A549 (cell line): ENCODE data around the gene ANKRD11. TPM values are rescaled to one million over a fixed set of nuclear protein-coding genes. Genes with fewer than 3 reads are reported as not detected.
"Not testable (repeated sequence)": the region's sequence is repeated elsewhere in the genome, so short reads cannot be mapped to it uniquely, and the experiment has no call there.

Source experiments
- ATAC-seq, 2 experiments: fragments of 200-7000 bp in 1 of 2; fragments of >200 bp in 1 of 2; cut with Nextera tagmentation in 1 of 2; cut with Tn5 transposase in 1 of 2; 3 replicates each; pipeline versions ENCODE4 v1.8.0 to v1.9.1; 2018 to 2020; ENCODE audit warnings: mild to moderate bottlenecking in 1 of 2, moderate library complexity in 1 of 2
- CTCF ChIA-PET: fragments of 300-600 bp; sonication (Branson Sonifier 250); formaldehyde crosslinking; extraction: SDS; loops from one replicate; lab custom pipeline; 2021; ENCODE audit warnings: antibody characterized with exemption, inconsistent platforms; lab: Yijun Ruan, JAX
- POLR2A ChIA-PET: fragments of 350-600 bp; formaldehyde crosslinking; extraction: SDS; loops from one replicate; lab custom pipeline; 2021; ENCODE audit warnings: antibody characterized with exemption, inconsistent platforms; lab: Yijun Ruan, JAX
- DNase-seq, 2 experiments: peaks; one replicate each; pipeline versions ENCODE4 v3.0.0 to v3.0.0-alpha.2; 2011 to 2016; ENCODE audit warnings: low read depth in 1 of 2, low spot score in 1 of 2
- FAIRE-seq: peaks from 2 replicates; lab custom pipeline; 2011; peaks lifted over from hg19 to GRCh38; lab: Jason Lieb, UNC
- H3K27ac ChIP-seq, 2 experiments: fragments of >200 bp; sonication (Bioruptor Twin); formaldehyde crosslinking; 3 replicates each; pipeline ENCODE4 v1.5.1; 2016 to 2017
- H3K4me1 ChIP-seq: fragments of >200 bp; sonication (Bioruptor Twin); formaldehyde crosslinking; 3 replicates; pipeline ENCODE4 v1.6.1; 2016
- H3K4me2 ChIP-seq: fragments of >200 bp; sonication (Bioruptor Twin); formaldehyde crosslinking; 3 replicates; pipeline ENCODE4 v1.6.1; 2016
- H3K4me3 ChIP-seq: fragments of >200 bp; sonication (Bioruptor Twin); formaldehyde crosslinking; 3 replicates; pipeline ENCODE4 v1.5.1; 2016
- H3K9me3 ChIP-seq: fragments of >200 bp; sonication (Bioruptor Twin); formaldehyde crosslinking; 3 replicates; pipeline ENCODE4 v1.6.1; 2016
- ATOH8 ChIP-seq: fragments of 250-450 bp; sonication (Bioruptor Pico); IDR thresholded peaks from 2 replicates; pipeline ENCODE4 v1.5.0; 2020; ENCODE audit warnings: low read depth, mild to moderate bottlenecking, moderate library complexity
- BHLHE40 ChIP-seq: IDR thresholded peaks from 2 replicates; pipeline ENCODE4 v1.6.1; 2012; ENCODE audit warnings: low read depth, low read length, inconsistent platforms
- CBX2 ChIP-seq: fragments of 200-600 bp; sonication (generic); IDR thresholded peaks from 2 replicates; pipeline ENCODE4 v1.6.1; 2016; ENCODE audit warnings: low read depth, mild to moderate bottlenecking, borderline replicate concordance
- CEBPB ChIP-seq, 2 experiments: fragments of >200 bp in 1 of 2; sonication (Bioruptor Twin) in 1 of 2; formaldehyde crosslinking in 1 of 2; IDR thresholded peaks; 2 replicates each; pipeline ENCODE4 v1.6.1; 2012 to 2016
- CHD2 ChIP-seq: fragments of 150-350 bp; IDR thresholded peaks from 2 replicates; pipeline ENCODE4 v1.6.1; 2014; ENCODE audit warnings: low read length; ENCODE audit not compliant: partially characterized antibody
- CTCF ChIP-seq: fragments of >200 bp; sonication (Bioruptor Twin); formaldehyde crosslinking; IDR thresholded peaks from 3 replicates; pipeline ENCODE4 v1.5.1; 2016
- ELK1 ChIP-seq: fragments of 150-350 bp; IDR thresholded peaks from 2 replicates; pipeline ENCODE4 v1.6.1; 2014; ENCODE audit warnings: low read depth, mild to moderate bottlenecking, low read length
- FOSB ChIP-seq: fragments of 250-450 bp; sonication (Bioruptor Pico); IDR thresholded peaks from 2 replicates; pipeline ENCODE4 v1.5.0; 2020; ENCODE audit warnings: mild to moderate bottlenecking, moderate library complexity
- FOXS1 ChIP-seq: fragments of 250-450 bp; sonication (Bioruptor Pico); IDR thresholded peaks from 2 replicates; pipeline ENCODE4 v1.5.0; 2020; ENCODE audit warnings: mild to moderate bottlenecking, moderate library complexity
- GATA3 ChIP-seq: IDR thresholded peaks from 2 replicates; pipeline ENCODE4 v1.6.1; 2012; ENCODE audit warnings: borderline replicate concordance
- HMGXB4 ChIP-seq: fragments of 250-450 bp; sonication (Bioruptor Pico); IDR thresholded peaks from 2 replicates; pipeline ENCODE4 v1.5.0; 2021; ENCODE audit warnings: mild to moderate bottlenecking, moderate library complexity, borderline replicate concordance
- HOXA7 ChIP-seq: fragments of 250-450 bp; sonication (Bioruptor Pico); IDR thresholded peaks from 2 replicates; pipeline ENCODE4 v1.5.0; 2020; ENCODE audit warnings: mild to moderate bottlenecking, moderate library complexity
- HOXB5 ChIP-seq: fragments of 250-450 bp; sonication (Bioruptor Pico); IDR thresholded peaks from 2 replicates; pipeline ENCODE4 v1.5.0; 2020; ENCODE audit warnings: mild to moderate bottlenecking, moderate library complexity
- KDM1A ChIP-seq: fragments of 200-600 bp; sonication (generic); IDR thresholded peaks from 2 replicates; pipeline ENCODE4 v1.6.1; 2016; ENCODE audit warnings: low read depth, mild to moderate bottlenecking
- MAX ChIP-seq: IDR thresholded peaks from 2 replicates; pipeline ENCODE4 v1.6.1; 2012
- POLR2AphosphoS2 ChIP-seq: conservative IDR thresholded peaks from 2 replicates; pipeline ENCODE4 v1.6.1; 2012; ENCODE audit warnings: low read length, improper control_type of control experiment, inconsistent platforms
- RAD21 ChIP-seq, 2 experiments: fragments of >200 bp in 1 of 2; sonication (Bioruptor Twin) in 1 of 2; formaldehyde crosslinking in 1 of 2; IDR thresholded peaks in 1 of 2; conservative IDR thresholded peaks in 1 of 2; 2 replicates in 1 of 2; 3 replicates in 1 of 2; pipeline ENCODE4 v1.6.1; 2012 to 2018; ENCODE audit warnings: inconsistent platforms in 1 of 2
- REST ChIP-seq: fragments of 200-600 bp; sonication (generic); IDR thresholded peaks from 2 replicates; pipeline ENCODE4 v1.6.1; 2016; ENCODE audit warnings: antibody characterized with exemption, mild to moderate bottlenecking, moderate library complexity
- TP53 ChIP-seq: fragments of 250-450 bp; sonication (Bioruptor Pico); IDR thresholded peaks from 2 replicates; pipeline ENCODE4 v1.5.0; 2021; ENCODE audit warnings: mild to moderate bottlenecking, moderate library complexity
- WGBS: methylation state at CpG from one replicate; pipeline ENCODE4 v1.1.6; 2017; ENCODE audit errors: missing lambda C conversion rate; 5-methylcytosine and 5-hydroxymethylcytosine counted together
- polyA plus RNA-seq, 4 experiments: library from polyadenylated mRNA; depleted of rRNA in 3 of 4; stranded (reverse); fragments of >200 nt; fragmentation: RNase III in 1 of 4; extraction: RNeasy Plus Mini Kit Qiagen cat#74134 plus additional on column Dnase treatment in 1 of 4; gene quantifications; 2 replicates in 3 of 4; 3 replicates in 1 of 4; pipeline ENCODE4 v1.2.3, GENCODE V29; 2011 to 2017

ANKRD11 gene
- polyA plus RNA-seq, 2 of the 4 experiments (the other 2 are of a cell fraction), result 53.6 to 54.9 TPM

GRCh38 chr16:89461890-89462289, 28.5 kb downstream of the ANKRD11 start:
- CTCF ChIA-PET, DNase-seq, H3K9me3 ChIP-seq, ATAC-seq, H3K4me3 ChIP-seq, H3K27ac ChIP-seq, H3K4me2 ChIP-seq, FAIRE-seq, POLR2A ChIA-PET: not testable (repeated sequence)
- peaks cover 46% of the 10 kb centered on the region for H3K4me1 ChIP-seq
- 76% methylated on average over 6 of the region's 15 CpGs for WGBS

GRCh38 chr16:89460556-89460955, 29.8 kb downstream of the ANKRD11 start:
- CTCF ChIA-PET, result interaction anchor here (0.6 to 1.4 kb wide), 3 partner anchors 14 to 408 kb away, joined by 3 to 6 read pairs (median 4); no protein-coding TSS in a partner anchor
- H3K4me1 ChIP-seq, result peaks cover 46% of the 10 kb centered on the region
- no peak for DNase-seq
- TF ChIP-seq ATOH8 (CRISPR knock-in tag) (no peak), CHD2 (no peak)
- TF ChIP-seq, all 56 proteins: peak for 0
- H3K4me2 ChIP-seq, result no peak overlapping the region
- no peak overlapping the region for H3K27ac ChIP-seq
- H3K9me3 ChIP-seq, result peaks cover 4% of the 10 kb centered on the region; the same call in 1 of the 3 replicates
- POLR2A ChIA-PET, result no interaction called here
- WGBS, result 82% methylated on average over 6 of the region's 6 CpGs
- no peak overlapping the region for H3K4me3 ChIP-seq
- FAIRE-seq, result no peak
- ATAC-seq, result 0 out of 6 replicates have a peak, but pooled peaks of 1 of the 2 experiments have one; percentile 54

- peak overlapping the region; percentile 79 to 81 for H3K27ac ChIP-seq
- no peak for TF ChIP-seq ELK1
- no peak for TF ChIP-seq GATA3
- TF ChIP-seq RAD21 (conservative IDR thresholded peaks at IDR 0.05 in 1 of 2, IDR thresholded peaks at IDR 0.05 in 1 of 2), result no peak
- TF ChIP-seq CEBPB (IDR thresholded peaks at IDR 0.05), result no peak
- no peak for TF ChIP-seq POLR2AphosphoS2
- no peak for TF ChIP-seq HMGXB4 (CRISPR knock-in tag)
- TF ChIP-seq HOXB5 (CRISPR knock-in tag), result no peak
- no peak for TF ChIP-seq CBX2
- TF ChIP-seq FOSB (CRISPR knock-in tag), result no peak
- no peak for TF ChIP-seq TP53 (CRISPR knock-in tag)
- TF ChIP-seq HOXA7 (CRISPR knock-in tag), result no peak
- TF ChIP-seq CTCF, result no peak
- TF ChIP-seq FOXS1 (CRISPR knock-in tag), result no peak
- TF ChIP-seq REST, result no peak
- no peak for TF ChIP-seq KDM1A
- TF ChIP-seq BHLHE40, result no peak
- TF ChIP-seq MAX, result no peak
- ChIA-PET POLR2A (no interaction called here), CTCF (interaction anchor here (1.1 to 1.4 kb wide), 3 partner anchors 12 to 111 kb away, joined by 4 to 6 read pairs (median 6); no protein-coding TSS in a partner anchor)
- ATAC-seq, result no peak; a peak in 2 of 6 replicates
- DNase-seq, result no peak
- H3K4me1 ChIP-seq, result peaks cover 50% of the 10 kb centered on the region
- H3K4me2 ChIP-seq, result peak overlapping the region; percentile 52
- peaks cover 4% of the 10 kb centered on the region; the same call in 1 of the 3 replicates for H3K9me3 ChIP-seq
- WGBS, result 31% methylated on average over 2 of the region's 2 CpGs
- H3K4me3 ChIP-seq, result no peak overlapping the region
- no peak for FAIRE-seq
Observed at GRCh38 chr16:89458967-89459366, 31.4 kb downstream of the ANKRD11 start.
